EL (cell line): ENCODE measurements around the gene BCOR.
A peak's percentile ranks its signal among the peaks of the same experiment; 100 is the strongest.

ENCODE experiments used
- DNase-seq: peaks from one replicate; pipeline ENCODE4 v3.0.0-alpha.2; 2016

Gene BCOR

DNA sequence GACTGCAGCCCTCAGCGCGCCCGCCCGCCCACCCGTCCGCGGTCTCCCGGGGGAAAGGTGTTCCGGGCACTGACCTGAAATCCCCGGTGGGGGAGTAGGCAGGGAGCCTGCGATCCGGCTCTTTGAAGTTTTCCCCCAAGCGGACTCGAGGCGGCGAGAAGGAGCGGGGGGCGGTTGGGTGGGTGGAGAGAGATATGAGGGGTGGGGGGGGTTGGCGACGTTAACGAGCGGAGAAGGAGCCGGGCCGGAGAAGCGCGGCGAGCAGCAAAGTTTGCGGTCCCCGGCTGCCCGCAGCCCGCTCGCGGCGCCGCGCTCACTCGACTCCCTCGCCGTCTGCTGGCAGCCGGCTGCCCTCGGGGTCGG is 636 bp downstream of the BCOR start:
- DNase-seq = no peak

DNA sequence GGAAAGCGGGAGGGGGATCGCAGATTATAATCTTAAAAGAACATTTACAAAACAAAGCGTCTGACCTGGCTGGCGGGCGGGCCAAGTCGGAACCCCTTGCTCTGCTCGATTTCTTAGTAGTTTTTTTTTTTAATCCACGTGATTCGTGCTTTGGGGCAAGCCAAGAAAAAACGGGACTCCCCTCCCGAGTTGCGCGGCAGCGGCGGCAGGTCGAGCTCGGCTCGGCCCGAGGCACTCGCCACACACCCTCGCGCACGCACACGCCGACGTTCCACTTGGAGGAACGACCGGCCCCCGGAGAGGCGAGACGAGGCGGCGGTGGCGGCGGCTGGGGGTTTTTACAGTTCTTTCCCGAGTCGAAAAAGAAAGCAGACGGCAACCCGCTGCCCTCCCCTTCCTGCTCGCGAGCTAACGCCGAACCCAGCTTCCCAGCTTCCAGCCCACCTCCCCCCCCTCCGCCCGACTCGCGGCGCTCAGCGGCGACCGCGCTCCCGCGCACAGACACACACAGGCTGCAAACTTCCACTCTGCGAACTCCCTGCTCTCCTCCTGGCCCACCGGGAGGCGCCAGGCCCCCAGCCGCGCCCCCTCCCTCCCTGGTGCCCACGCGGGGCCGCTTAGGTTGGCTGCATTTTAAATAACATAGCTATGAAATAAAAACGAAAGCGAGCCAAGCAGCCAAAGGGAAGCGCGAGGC is 1.2 kb downstream of the BCOR start:
- DNase-seq = peak; percentile 41

DNA sequence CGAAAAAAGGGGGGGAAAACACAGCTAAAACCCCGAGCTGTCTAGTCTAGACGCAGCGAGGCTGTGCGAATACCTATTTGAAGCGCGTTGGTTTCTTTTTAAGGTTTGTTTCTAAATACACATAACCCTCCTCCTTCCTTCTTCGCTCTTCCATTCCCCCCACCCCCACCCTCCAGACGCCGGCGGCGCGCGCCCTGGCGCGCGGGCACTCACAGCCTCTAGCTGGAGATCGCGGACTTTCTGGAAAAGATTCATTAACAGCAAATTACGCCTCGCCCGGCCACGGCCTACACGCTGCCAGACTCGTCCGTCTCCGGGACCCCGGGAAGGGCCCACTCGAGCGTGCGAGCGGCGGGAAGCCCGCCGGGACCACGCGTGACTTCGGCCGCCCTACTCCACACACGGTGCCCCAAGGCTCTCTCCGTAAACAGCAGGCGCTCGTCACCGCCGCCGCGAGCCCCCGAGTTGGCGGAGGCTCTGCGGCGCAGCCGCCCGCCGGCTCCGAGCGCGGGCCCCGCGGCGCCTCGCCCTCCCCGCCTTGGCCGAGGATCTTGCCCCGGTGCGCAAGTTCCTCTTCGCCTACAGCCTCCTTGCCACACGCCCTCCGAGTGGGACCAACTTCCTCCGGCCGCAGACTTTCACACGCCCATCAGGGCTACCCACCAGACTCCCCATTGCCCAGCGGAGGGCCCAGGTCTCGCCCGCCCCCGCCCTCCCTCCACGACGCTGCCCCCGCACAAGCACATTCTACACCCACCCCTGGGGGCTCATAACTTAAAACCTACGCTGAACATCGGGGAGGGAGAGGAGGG is 2.0 kb downstream of the BCOR start:
- peak; percentile 27 for DNase-seq

DNA sequence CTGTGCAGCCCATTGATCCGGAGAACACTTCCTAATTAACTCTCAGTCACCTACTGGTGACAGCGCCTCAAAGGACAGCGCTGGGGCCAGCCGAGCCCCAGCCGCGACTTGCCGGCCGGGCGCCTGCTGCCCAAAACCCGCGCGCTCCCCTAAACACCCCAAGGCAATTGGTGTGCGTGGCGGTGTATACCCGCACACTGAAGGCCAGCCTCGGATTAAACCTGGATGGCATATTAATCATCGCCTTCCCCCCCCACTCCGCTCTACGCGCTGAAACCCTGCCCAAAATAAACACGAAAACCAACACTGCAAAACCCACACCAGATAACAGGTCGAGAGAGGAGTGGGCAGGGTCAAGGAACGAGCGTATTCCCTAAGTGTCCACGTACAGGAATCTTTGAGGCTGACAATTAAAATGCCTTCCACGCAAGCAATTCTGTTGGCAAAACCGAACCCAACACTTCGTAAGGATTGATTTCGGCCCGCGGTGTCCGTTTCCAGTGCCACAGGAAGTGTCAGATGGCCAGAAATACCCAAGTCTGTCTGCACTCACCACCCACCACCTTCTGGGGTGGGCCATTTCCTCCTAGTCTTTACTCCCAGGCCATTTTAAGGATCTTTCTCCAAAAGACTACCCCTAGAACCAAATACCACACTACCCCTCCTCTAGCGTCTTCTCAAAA is 2.7 kb downstream of the BCOR start:
- DNase-seq = peak; percentile 36

DNA sequence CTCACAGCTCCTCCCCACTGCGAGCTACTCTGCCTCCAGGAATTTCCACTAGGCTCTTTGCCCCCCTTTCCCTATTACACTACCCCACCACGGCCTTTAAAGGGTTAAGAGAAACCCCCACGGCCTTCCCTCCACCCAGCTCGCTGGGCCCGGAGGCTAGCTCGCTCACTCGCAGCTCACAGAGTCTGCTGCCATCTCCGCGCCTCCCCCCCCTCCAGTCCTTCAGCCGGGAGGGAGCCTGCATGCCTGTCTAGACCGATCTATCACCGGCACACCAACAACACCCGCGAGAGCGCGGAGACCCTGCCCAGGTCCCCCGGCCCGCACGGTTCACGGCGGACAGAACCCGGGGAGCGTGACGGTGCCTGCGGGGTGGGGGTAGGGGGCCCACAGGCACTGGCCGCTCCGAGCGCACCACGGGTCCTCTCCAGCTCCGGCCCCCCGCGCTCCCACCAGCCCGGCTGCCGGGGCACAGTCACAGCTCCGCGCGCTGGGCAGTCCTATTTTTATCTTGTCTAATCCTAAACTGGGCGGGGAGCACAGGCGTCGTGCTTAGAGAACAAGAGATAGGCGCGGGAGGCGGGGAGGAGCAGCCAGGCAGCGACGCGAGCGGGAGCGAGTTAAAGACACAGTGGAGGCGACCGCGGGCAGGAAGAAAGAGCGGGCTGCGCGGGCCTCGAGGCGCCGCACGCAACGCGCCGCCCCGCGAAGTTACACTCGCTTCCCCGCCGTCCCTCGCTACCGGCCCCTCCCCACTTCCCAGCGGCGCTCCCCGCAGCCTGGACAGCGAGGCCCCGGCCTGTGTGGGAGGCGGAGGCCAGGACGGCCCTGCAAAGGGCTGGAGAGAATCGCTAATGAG is 3.5 kb downstream of the BCOR start:
- peak; percentile 58 for DNase-seq

DNA sequence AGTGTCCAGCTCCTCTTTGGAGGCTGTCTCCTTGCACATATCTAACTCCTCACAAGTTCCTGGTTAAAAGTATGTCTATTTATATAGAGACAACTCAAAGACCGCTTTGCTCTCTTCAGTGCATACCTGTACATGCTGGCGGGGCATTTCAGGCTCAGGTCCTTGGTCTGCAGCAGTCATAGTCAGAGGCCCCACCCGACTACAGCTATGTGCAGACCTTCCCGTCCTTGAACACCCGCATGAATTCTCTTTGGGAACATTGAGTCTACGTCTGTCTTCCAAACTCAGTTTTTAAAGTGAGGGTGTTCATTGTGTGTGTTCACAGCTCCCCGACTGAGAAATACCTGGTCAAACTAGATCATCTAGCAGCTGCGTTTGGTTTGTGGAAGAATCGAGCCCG is 4.2 kb downstream of the BCOR start:
- no peak for DNase-seq

DNA sequence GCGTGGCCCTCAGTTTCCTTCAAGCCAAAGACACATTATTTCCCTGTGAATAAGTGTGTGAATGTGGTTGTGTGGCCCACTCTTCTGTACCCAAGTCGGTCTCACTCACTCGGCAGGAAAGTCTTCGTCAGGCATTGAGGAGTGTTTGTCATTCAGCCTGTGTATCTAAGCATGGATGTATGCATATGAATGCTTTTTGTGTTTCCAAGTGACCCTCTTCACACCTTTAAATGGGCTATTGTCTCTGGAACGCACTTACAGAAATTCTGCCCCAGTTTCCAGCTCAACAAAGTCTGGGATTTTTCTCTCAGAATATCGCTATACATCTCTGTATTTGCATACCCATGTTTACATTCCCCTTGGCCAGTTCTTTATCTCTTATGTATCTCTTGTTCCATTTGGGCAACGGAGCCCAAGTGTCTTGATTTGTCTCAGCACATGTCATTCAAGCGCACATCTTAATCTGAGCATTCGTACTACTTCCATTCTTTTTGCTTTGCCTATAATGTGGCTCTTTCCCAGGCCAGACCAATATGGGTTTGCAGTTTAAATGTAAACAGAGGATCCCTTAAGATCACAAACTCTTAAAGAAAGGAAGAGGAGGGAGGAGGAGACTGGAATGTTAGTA is 4.8 kb downstream of the BCOR start:
- DNase-seq = no peak

DNA sequence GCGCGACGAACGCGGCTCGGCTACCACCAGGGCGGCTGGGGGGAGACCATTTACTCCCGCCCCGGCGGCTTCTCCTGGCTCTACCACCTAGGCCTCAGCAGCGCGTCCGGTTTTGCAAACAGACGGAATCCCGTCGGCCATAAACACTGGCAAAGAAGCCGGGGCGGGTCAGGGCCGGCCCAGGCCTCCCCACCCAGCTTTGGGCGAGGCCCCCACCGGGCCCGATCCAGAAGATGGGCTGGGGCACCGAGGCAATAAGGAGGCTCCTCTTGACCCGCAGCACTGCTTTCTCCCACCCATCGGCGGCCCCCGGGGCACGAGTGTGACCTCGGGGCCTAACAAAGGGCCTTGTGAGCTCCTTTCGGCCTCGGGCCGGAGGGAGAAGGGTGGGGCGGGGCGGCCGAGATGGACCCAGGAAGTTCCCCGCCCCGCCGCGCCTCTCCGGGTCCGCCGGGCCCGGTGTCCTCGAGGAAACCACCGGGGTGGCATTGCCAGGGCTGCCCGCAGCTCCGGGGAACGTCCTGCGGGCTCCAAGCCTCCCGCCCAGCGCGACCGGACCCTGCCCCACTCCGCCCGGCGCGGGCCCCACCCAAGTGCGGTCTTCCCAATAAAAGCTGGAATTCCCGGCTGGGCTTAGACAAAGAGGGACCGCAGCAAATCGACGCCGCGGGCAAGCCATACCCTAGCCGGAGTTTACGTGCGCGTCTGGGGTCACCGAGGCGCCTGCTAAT is 5.9 kb downstream of the BCOR start:
- no peak for DNase-seq

DNA sequence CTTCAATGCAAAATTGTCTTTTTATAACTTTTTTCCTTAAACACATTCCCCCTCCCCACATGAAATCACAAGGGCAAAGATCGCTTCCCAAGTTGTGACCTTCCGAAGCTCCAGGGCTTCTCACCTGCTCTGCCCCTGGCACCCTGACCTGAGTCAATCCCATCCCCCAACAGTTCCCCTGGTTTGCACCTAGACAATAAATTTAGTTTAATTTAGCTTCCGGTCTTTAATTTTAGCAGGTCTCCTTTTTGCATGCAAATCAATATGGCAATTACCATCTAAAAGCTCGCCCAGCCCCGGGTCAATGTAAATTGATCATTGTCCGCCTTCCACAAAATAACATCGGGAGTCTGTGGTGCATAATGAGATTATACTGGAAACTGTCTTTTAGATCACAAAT is 6.8 kb downstream of the BCOR start:
- DNase-seq = no peak

DNA sequence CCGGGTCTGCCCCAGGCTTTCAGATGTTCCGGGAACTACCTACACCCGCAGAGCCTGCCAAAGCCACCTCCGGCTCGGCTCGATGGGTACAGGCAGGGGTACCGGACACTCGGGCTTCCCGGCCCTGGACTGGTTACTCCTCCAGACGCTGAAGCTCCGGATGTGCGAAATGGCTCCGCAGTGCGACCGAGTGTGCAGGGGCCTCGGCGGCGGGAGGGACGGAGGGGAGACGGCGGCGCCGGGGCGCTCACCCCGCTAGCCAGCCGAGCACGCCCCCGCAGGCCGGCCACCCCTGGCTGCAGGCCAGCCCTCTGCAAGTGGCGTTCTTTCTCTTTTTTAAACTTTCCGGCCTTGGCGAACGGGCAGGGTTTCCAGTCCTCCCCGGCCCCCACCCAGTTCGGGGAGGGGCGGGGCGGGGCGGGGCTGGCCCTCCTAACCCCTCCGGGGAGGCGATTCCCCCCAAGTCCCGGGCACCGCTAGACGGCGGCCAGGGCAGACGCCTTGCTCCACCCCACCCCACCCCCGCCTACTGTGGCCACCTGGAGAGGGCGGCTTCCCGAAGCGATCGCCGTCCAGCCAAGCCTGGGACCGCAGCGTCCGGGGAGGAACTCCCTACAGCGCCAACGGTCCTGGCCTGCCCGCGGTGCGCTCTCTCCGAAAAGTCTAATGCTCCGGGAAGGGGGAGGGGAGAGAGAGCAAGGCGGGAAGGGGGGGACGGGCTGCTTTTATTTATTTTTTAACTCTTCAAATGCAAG is 7.5 kb downstream of the BCOR start:
- DNase-seq = peak; percentile 50

DNA sequence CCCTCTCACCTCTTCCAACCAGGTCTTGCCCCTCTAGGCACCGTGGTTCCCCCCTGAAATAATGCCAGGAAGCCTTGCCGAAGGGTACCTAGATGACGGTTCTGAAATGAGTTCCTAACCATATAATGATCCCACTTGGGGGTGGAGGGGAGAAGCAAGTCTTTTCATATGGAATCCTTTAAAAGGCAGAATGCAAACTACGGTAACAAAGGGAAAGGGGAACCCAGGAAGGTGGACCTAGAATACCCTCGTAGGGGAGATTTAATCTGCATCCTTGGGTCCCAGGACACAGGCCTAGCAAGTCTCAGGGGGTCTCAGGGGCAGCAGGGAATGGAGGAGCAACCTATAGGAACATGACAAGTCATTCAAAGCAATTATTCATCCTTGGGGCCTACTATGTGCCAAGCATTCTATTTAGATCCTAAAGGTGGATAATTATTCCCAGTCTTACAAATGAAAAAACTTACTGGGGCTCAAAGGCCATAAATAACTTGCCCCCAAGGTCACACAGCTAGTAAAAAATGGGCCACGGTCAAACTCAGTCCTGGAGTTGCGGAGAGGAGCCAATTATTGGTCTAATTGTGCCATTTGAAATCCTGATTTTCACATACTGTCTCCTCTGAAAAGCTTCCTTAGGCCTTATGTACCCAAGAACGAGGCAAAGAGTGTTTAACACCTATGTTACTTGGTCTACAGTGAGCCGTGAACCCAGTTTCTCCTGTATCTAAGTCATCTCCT is 8.8 kb downstream of the BCOR start:
- no peak for DNase-seq

DNA sequence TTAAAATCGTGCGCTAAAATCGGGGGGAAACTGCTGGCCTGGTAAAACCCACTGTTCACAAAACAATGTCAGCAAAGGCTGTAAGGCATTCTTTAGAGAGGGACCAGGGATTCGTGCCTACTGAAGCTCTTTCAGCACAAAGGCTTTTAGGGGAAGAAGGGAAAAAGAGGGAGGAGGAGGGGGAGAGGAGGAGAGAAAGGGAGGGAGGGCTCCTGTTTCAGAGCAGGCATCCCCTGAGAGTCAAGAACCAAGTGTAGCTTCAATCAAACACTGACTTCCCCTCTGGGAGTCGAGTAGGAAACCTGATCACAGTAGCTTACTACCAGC is 9.5 kb downstream of the BCOR start:
- no peak for DNase-seq

DNA sequence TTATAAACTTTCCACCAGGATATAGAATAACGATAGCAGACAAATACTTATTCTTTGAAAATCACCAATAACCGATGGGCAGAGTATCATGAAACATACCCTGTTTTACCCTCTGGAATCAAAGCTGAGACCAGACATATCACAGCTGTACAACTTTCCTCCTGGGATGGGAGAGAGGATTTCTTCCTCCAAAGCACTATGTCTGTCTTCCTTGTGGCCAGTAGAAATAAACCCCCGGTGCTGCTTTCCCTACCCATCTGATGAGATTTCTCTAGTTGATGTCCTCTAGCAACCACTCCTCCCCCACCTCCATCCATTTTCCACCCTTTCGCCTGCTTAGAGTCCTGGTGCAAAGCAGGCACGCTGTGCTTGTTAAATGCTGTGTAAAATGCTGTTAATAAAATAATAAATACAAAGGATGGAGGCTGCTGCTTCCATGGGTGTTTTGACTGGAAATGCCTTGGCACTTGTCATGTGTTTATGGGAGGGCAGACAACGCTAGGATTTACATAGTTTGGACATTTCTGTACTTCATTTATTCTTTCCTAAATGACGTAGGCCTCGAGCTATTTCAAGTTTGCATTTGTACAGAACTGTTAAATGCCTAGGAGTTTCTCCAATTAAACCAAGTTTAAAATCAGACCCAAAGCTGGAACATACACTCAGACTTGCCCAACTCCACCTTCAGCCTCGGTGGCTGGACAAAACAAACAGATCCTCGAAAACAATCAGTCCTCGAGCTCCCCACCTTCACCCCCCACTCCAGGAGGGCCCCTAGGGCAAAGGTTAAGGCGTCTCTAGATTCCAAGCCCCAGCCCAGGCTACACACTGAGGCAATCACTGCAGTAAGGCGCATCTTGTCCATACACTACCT is 10.1 kb downstream of the BCOR start:
- DNase-seq = peak; percentile 59

DNA sequence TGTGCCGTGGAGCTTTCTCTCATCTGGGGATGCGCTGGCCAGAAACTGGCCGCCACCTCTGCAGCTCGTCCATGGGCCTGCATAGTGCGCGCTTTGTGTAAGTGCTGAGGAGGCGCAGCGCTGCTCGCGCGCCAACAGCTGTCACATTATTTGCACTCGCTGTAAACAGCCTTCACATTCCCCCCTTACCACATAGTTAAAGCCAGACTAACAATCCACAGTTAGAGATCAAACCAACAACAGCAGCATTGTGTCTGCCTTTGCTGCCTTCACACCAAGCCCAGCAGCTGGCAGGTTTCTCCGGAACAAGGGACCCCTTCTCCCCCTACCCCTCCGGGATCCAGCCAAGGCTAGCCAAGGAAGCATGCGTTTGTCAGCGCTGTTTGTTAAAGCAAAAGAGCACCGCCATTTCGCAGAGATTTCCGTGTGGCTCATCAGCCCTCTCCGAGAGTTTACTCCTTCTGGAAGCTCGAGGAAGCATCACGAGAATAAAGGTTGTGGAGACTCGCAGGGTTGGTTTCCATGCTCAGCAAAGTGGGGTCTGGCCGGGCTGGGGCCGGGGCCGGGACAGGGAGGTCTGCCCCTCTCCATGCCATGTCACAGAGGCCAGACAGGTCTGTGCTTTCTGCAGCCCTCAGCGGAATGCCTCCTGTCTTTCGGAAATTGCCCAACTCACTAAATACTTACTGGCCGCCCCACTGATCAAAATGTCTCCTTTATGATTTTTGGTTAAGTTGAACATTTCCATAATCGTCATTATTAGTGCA is 11.0 kb downstream of the BCOR start:
- DNase-seq = no peak

DNA sequence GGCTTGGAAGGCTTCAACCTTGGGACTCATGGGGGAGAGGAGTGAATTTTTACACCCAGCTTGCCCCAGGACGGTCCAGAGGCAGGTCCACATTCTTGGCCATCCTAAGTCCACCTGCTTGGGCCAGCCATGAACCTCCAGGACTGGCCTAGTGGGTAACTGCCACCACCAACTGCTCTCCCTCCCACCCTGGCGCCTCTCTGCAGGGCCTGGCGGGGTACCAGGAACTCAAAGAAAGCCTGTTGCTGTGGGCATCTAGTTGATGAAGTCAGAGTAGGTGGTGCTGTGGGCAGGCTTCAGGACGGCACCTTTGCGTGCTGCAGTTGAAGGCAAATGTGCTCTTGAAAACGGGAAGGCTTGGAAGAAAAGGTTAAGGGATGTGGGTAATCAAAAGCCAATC is 12.0 kb downstream of the BCOR start:
- DNase-seq = no peak

DNA sequence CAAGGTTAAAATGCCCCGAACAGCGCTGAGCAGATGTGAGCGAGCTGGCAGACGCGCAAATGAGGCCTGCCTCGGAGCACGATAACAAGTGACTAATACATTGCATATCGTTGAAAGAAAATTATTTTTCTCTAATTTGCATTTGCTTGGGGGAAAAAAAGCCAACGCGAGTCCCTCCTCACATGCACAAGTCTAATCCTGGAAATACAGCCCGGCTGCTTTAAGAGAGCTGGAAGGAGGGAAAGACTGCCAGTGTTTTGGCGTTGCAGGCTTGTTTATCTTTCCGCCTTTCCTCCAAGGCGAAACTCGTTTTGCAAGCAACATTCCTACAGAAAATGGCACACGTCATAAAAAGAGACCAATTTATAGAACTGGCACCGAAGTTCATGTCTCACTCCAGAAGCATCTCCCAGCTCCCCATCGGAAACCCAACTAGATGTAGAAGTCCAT is 12.6 kb downstream of the BCOR start:
- peak; percentile 78 for DNase-seq

DNA sequence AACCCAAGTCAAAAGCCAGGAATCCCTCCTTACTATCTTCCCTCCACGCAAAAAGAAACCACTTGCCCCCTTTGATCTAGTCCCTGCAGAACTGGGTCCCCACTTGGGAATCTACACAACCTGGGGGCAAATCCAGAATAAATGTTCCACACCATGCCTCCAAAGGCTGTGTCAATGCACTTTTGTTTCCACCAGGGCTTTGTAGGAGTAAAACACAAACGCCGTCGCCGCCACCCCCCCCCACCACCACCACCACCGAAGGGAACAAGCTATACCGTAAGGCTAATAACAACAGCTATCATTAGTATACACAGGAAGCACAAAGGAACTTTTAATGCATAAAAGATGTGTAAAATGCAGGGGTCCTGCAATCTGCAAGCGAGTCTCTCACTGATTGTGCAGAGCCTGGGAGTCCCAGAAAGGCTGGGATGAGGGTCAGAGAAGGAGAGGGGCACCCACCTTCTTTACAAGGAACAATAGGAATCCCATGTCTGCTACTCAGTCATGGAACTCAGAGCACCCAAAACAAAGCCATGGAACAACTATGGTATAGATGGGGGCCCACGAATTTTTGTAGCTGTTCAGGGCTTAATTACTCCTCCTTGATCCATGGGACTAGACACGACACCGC is 13.2 kb downstream of the BCOR start:
- DNase-seq = no peak

DNA sequence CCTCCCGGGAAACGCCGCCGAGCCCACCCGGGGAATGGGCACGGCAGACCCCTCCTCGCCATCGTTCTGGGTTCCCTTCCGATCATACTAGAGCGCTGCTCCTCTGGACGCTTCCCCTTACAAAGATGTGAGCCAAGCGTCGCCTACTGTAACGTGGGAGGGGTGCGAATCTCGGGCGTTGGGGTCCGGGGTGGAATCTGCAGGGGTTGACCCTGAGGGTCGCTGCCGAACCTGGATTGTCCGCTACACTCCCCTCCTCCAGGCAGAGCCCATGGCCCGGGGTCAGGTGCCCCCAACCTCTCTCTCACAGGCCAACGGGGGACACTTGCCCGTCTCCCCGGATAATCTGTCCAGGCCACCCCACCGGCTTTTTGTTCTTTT is 13.8 kb downstream of the BCOR start:
- no peak for DNase-seq
